ENCODE data around the gene OR2A25. TPM values are rescaled to one million over a fixed set of nuclear protein-coding genes. Genes with fewer than 3 reads are reported as not detected.
"Not testable (repeated sequence)": the region's sequence is repeated elsewhere in the genome, so short reads cannot be mapped to it uniquely, and the experiment has no call there.

Gene OR2A25
- not detected for total RNA-seq

DNA sequence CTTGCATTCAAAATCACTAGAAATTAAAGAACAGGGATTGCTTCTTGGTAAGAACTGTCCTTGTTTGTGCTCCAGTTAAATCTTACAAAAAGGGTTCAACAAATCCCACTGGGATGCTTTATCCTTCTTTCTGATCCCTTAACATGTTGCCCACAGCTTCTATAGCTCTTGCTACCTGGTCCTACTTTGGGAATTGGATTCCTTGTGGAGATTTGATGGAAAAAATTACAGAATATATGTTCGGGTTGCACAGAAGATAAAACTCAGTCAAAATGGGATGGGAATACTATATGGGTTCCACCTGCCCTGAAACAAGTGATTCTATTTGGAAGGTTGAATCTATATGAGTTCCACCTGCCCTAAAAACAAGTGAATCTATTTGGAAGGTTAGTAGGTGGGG lies at the start of gene OR2A25:
Gene OR2A25 (plus strand): TSS at position 301 of the 400 bp plus-strand sequence. CDS start 4,409 bp downstream, outside the sequence.
- ATAC-seq = no peak
- no peak for DNase-seq (ENCODE audit: low spot score)

DNA sequence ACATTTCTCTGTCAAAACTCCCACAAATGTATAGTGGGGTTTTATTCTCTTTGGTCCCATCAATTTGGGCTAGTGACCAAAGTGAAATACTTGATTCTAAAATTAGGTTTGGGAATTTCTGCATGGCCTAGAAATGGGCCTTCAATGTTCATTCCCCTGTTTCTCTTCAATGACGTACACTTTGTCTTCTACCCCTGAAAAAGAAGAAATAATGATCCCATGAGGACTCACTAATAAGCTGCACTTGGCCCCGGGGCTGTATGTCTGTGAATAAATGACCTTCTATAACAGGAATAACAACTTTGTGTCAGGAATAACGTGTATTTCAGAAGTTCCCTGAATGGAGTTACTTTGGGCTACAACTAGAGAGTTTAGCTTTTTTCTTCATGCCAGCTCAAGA lies 49.3 kb upstream of the OR2A25 start:
- no peak for DNase-seq (ENCODE audit: low spot score)
- no peak for ATAC-seq

- no peak for ATAC-seq
These were observed 47.4 kb upstream of the OR2A25 start for GRCh38 chr7:144022169-144022568.

GRCh38 chr7:144023171-144023827 lies 46.3 kb upstream of the OR2A25 start:
- no peak for DNase-seq (ENCODE audit: low spot score)
- no peak for ATAC-seq

More at GRCh38 chr7:144022169-144022568, 47.4 kb upstream of the OR2A25 start:
- DNase-seq (ENCODE audit: low spot score) = no peak

- DNase-seq (ENCODE audit: low spot score) (no peak), ATAC-seq (no peak)
These were observed 45.4 kb upstream of the OR2A25 start for GRCh38 chr7:144024213-144024612.

DNA sequence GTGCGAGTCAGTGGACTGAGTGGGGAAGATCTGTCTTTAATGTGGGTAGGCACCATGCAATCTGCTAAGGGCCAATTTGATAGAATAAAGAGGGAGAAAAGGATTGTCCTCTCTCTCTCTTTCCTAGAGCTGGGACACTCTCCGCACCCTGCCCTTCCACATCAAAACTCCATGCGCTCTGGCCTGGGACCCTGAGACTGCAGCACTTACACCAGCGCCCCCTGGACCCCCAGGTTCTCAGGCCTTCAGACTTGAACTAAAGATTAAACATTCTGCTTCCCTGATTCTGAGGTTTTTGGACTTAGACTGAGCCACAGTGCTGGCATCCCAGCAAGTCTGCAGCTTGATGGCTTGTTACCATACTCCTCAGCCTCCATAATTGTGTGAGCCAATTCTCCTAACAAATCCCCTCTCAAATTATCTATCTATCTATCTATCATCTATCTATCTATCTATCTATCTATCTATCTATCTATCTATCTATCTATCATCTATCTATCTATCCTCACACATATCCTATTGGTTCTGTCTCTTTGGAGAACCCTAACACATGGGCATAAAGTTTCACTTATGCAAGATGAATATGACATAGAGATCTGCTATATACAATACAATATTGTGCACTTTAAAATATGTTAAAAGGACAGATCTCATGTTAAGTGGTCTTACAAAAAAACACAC lies 43.3 kb upstream of the OR2A25 start:
- DNase-seq (ENCODE audit: low spot score) (no peak), ATAC-seq (no peak)

- ATAC-seq (peak; percentile 84), DNase-seq (ENCODE audit: low spot score) (no peak)
These were observed 42.5 kb upstream of the OR2A25 start for GRCh38 chr7:144027070-144027469.

DNA sequence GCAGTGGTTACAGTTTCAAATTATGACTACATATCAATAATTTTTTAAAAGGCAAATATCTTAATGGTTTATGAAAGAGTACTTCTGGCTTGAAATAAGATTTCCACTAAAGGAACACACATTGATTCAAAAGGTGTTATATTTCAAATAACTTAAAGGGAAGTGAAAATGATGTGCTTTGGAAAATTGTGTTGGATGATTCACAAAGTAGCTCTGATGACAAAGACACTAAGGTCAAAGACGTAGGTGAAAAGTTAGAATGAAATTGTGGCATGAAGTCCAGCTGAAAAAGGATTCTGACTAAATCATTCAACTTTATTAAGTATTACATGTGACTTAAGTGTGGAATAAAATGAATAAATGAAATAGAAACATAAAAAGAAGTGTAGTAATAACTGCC lies 41.6 kb upstream of the OR2A25 start:
- no peak for ATAC-seq
- no peak for DNase-seq (ENCODE audit: low spot score)

- ATAC-seq (no peak), DNase-seq (ENCODE audit: low spot score) (no peak)
These were observed 41.1 kb upstream of the OR2A25 start for GRCh38 chr7:144028547-144028946.

- DNase-seq (ENCODE audit: low spot score) = no peak
- ATAC-seq = no peak
These were observed 37.1 kb upstream of the OR2A25 start for GRCh38 chr7:144032516-144032915.

DNA sequence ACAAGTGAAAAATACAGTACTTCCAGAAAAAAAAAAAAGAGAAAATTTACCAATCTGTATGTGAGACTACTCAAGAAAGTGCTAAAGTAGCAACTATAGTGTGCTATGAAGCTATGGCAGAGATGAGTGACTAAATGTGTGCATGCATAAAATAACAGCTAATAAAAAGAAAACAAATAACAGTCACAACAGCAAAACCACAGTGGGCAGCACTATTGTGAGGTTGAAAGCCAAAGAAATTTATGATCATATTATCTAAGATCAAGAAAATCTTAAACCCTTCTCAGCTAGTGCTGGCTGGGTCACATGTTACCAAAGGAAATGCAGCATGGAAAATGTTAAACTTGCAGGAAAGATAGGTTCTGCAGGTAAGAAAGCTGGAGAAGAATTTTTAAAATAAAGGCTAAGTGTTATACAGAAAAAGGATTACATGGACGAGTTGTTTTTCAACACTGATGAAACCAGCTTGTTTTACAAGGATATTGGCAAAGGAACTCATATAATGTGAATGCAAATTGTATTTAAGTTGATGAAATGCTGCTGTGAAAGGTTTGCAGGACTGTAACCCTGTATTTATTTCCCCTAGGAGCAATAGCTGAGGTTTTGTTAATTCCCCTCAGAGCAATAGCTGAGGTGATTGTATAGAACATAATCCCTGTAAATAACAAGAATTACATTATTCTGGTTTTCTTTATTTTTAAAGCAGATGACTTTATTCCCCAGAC lies 36.5 kb upstream of the OR2A25 start:
- no peak for ATAC-seq
- DNase-seq (ENCODE audit: low spot score) = no peak

- no peak for ATAC-seq
These were observed 34.2 kb upstream of the OR2A25 start for GRCh38 chr7:144035385-144035784.

DNA sequence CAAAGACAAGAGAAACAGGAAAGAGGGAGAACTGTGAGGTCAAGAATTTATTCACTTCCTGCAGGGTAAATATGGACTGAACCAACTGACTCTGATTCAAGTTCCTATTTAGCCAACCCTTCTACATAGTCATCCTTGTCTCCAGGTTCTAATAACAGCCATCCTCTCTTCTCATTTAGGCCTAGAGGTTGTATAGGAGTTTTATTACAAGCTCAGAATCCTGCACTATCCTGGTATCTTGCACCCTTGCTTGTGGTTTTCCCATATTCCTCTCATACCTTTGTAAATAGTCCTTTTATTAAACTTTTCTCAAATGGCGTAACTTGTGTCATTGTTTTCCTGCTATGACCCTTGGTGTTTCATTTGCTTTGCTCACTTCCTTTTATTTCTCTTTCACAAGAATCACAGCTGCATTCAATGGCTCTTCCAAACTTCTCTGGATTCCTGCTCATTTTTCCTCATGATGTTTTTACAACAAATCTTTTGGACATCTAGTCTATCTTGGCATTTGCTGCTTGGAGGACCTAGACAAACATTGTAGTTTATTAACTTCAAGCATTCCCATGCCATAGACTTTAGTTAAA lies 33.2 kb upstream of the OR2A25 start:
- ATAC-seq (no peak), DNase-seq (ENCODE audit: low spot score) (no peak)

More at GRCh38 chr7:144035385-144035784, 34.2 kb upstream of the OR2A25 start:
- no peak for DNase-seq (ENCODE audit: low spot score)

DNA sequence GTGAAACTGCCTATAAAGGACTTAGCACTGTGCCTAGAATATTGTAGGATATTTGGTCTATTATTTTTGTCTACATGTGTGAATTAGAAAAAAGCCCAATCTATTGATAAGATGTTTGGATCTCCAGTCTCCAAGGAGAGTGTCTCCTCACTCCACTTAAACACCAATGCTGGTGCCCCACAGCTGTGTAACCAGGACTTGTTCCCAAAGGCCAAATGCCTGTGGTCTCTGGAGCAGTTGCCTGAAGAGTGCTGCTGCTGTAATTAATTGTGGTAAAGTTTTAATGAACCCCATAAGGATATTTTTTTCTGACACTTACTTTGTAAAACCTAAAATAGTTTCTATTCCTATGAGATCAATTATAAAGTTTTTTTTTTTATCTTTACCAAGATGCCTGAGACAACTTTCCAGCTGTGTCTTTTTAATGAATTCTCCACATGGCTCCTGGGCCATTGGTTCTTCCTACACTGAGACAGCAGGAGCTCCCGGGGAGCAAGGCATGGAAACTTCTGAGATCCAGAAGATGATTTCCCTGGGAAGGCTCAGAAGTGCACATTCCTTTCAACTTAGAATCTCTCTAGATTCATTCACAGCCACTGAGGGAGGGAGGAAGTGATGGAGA lies 32.1 kb upstream of the OR2A25 start:
- ATAC-seq (no peak), DNase-seq (ENCODE audit: low spot score) (no peak)

- DNase-seq (ENCODE audit: low spot score) (no peak), ATAC-seq (no peak)
These were observed 30.7 kb upstream of the OR2A25 start for GRCh38 chr7:144038887-144039286.

DNA sequence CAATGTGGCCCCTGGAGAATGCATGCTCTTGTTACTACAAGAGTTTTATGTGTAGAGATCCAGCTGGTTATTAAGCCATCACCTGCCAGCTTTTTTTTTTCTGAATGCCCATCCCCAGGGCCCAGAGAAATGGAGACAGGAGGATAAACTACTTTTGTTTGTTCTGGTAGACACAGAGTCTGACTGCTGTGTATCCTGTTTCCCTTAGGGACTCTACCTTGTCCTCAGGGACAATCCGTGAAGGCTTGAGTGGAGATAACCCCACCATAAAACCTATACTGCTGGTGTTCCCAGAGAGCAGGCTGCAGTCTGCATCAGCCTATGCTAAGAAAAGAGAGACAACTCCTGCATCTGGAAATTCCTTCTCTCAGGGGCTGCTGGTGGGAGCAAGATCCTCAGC lies 21.0 kb upstream of the OR2A25 start, which contains the start of gene OR2A5:
Gene OR2A5 (plus strand): TSS at position 301 of the 400 bp plus-strand sequence. CDS start 1,454 bp downstream, outside the sequence.
- ATAC-seq (no peak), DNase-seq (ENCODE audit: low spot score) (no peak)

DNA sequence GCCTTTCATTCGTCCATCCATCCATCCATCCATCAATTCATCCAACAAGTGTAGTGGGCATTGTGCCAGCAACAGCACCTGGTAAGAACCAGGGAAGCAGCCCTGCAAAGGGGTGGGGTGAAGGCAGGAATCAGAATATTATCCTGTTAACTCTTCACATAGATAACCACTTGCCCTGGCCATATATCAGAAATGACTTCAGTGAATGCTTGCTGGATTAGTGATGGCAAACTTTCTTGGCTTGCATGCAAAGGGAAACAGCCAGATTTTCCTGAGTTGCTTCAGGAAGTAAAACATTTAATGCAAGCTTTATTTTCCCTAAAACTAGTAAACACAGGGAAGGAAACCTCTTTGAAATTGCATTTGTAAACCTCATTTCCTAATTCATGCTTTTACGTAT lies 20.1 kb upstream of the OR2A25 start:
- no peak for ATAC-seq
- no peak for DNase-seq (ENCODE audit: low spot score)

GRCh38 chr7:144050093-144050492 lies 19.5 kb upstream of the OR2A25 start:
- no peak for DNase-seq (ENCODE audit: low spot score)
- ATAC-seq = no peak

DNA sequence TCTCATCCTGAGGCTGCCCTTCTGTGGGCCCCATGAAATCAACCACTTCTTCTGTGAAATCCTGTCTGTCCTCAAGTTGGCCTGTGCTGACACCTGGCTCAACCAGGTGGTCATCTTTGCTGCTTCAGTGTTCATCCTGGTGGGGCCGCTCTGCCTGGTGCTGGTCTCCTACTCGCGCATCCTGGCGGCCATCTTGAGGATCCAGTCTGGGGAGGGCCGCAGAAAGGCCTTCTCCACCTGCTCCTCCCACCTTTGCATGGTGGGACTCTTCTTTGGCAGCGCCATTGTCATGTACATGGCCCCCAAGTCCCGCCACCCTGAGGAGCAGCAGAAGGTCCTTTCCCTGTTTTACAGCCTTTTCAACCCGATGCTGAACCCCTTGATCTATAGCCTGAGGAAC lies 18.7 kb upstream of the OR2A25 start:
- not testable (repeated sequence) for DNase-seq (ENCODE audit: low spot score); ATAC-seq

DNA sequence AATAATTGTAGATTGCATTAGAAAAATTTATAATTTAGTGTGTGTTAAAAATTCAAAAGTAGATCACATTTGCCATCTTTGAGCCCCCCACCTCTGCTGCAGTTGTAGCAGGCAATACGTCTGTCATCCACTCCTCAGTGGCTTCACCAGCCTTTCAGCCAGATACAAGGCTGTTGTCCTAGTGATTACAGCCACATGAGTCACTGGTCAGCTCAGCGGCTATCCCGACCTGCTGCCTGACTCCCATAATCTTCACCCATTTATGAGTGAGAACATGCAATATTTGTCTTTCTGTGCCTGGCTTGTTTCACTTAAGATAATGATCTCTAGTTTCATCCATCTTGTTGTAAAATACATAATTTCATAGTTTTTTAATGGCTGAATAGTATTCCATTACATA lies 11.7 kb upstream of the OR2A25 start:
- no peak for ATAC-seq
- no peak for DNase-seq (ENCODE audit: low spot score)

GRCh38 chr7:144063710-144064109 lies 5.9 kb upstream of the OR2A25 start:
- DNase-seq (ENCODE audit: low spot score) (no peak), ATAC-seq (no peak)

Data from left lobe of liver (tissue), 2 donors.